Measurements from ENCODE around the gene COL15A1.

DNA sequence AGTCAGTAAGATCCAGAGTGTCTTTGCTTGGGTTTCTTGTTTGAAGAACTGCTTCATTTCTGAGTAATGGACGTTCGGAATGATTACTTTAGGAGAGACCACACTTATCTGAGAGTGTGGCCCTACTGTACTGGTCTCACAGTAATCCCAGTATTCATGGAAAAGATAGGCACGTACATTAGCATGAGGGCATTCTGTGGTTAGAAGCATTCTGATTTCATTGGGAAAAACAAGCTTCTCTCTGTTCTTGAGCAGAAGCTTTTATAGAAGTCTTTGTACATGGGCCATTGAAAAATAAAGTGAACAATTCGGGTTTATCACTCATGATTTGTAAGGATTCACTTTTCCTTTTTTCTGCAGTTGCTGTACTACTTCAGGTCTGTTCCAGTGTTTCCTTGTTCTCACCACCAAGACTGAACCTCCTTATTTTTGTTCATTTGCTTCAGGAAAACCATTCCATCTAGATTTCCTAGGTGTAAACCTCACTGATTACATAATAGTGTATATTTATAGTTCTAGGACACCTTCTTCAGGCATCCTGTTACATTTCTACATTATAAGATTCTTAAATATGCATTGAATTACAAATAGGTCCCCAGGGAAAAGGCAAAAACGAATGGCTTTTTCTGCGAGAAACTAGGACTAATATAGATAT lies 171.3 kb downstream of the COL15A1 start:
- TF ChIP-seq, protein P1, sequence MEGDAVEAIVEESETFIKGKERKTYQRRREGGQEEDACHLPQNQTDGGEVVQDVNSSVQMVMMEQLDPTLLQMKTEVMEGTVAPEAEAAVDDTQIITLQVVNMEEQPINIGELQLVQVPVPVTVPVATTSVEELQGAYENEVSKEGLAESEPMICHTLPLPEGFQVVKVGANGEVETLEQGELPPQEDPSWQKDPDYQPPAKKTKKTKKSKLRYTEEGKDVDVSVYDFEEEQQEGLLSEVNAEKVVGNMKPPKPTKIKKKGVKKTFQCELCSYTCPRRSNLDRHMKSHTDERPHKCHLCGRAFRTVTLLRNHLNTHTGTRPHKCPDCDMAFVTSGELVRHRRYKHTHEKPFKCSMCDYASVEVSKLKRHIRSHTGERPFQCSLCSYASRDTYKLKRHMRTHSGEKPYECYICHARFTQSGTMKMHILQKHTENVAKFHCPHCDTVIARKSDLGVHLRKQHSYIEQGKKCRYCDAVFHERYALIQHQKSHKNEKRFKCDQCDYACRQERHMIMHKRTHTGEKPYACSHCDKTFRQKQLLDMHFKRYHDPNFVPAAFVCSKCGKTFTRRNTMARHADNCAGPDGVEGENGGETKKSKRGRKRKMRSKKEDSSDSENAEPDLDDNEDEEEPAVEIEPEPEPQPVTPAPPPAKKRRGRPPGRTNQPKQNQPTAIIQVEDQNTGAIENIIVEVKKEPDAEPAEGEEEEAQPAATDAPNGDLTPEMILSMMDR (IDR thresholded peaks at IDR 0.05 in 4 of 5, conservative IDR thresholded peaks at IDR 0.05 in 1 of 5) = no peak
- TF ChIP-seq POLR2A (IDR thresholded peaks at IDR 0.05) = no peak

Data from gastrocnemius medialis (tissue), 4 donors.